GM18873 (cell line): ENCODE results near the gene CLPSL1.

ENCODE experiments used
- ATAC-seq: cut with Tn5 transposase; IDR thresholded peaks from one replicate; pipeline ENCODE4 v1.9.1; 2021; ENCODE audit warnings: mild to moderate bottlenecking, moderate library complexity, moderate number of reproducible peaks; ENCODE audit not compliant: unreplicated experiment, low FRiP score

The CLPSL1 gene

DNA sequence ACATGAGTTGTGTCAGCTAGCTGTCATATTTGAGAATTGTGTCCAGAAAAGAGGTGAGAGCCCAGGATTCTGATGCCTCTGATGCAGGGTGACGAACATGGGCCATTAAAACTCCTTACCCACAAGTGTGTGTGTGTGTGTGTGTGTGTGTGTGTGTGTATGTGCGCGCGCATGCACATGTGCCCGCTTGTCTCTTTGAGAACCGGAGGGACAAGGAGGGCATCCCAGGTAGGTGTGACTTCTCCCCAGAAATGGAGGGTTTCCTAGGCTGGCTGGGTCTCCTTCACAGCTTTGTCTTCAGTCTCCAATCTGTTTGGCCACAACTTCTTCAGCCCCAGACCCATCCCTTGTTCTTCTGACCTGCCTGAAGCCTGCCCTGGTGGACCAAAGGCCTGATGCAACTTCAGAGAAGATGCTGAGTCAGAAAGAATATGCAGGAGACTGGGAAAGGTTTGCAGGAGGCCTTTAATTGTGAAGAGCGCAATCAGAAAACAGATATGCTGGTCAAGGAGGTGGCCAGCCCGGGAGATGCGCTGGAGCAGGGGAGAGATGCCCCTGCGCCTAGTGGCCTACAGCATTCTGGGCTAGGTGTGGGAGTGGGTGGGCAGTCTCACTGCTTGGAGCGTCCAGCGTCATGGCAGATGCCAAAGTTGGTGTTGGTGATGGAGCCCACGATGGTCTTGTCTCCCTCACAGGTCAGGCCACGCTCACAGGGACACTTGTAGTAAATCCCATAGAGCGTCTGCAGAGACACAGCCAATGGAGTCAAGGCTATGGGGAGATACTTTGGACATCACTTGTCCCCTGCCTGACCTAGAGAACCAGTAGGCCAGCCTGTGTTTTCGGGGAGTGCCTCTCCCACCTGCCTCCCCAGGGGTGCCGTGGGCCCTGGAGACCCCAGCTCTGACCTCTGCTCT lies 14.0 kb downstream of the CLPSL1 start:
- ATAC-seq: no peak

GRCh38 chr6:35795453-35796071 lies 14.7 kb downstream of the CLPSL1 start:
- no peak for ATAC-seq

DNA sequence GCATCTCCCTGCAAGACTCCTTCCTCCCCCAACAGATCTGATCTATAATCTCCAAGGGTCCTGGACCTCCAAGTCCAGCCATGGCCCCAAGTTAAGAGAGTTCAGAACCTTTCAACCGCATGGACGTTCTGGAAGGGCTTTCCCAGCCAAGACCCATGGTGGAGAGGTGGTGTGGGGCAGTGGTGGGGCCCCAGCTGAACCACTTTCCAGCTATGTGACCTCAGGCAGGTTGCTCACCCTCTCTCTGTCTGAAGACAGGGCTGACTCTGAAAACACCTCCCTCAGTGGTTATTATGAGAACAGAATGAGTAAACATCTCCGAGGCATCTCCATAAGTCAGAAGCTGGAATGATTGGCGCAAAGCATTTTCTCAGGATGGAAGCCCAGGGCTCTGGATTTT lies 15.4 kb downstream of the CLPSL1 start:
- ATAC-seq: no peak

GRCh38 chr6:35797837-35798526 lies 17.2 kb downstream of the CLPSL1 start:
- no peak for ATAC-seq

GRCh38 chr6:35798706-35799105 lies 17.9 kb downstream of the CLPSL1 start:
- no peak for ATAC-seq

DNA sequence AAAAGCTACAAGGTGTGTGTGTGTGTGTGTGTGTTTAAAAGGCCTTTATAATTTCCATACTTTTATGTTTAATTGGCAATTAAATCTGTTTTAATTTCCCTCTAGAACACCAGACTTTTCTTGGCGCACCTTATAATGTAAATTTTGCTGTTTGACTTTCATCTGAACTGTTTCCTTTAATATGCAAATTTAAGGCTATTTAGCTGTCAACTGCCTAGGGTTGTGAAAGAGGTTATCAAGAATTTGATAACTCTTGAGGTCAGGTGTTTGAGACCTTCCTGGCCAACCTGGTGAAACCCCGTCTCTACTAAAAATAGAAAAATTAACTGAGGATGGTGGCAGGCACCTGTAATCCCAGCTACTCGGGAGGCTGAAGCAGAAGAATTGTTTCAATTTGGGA lies 20.3 kb downstream of the CLPSL1 start:
- no peak for ATAC-seq

DNA sequence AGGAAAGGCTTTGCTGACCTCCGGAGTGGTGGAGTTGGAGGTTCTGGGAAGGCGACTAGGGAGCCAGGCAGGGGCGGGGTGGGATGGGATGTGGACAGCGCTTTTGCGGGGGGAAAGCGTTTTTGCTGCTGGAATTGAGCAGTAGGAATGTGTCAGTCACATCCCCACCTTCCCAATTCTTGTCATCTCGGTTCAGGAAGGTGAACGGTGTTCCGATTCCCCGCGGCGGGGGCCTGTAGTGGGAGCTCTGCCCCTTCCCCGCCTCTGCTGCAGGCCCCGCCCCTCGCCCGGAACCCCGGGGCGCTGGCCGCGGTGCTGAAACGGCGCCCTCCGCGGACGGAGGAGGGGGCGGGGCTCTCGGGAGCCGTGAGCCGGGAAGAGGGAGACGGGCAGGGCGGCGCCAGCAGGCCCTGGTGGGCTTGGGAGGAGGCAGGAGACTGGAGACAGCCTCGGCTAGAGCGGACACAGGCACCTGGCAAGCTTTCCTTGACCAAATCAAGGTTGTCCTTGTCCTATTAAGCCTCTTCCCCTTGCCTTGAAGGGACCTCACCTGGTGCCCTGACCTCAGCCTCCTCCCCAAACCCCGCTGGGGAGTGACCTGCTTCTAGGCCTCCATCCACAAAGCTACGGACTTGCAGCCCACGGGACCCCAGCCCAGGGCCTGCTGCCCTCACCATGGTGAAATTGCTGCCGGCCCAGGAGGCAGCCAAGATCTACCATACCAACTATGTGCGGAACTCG lies 24.3 kb downstream of the CLPSL1 start, which contains the start of gene LHFPL5:
Gene LHFPL5 (plus strand): TSS at position 357 of the 741 bp plus-strand sequence. CDS start 319 bp downstream, at position 676.
- no peak for ATAC-seq

GRCh38 chr6:35808688-35809087 lies 27.9 kb downstream of the CLPSL1 start:
- ATAC-seq: no peak

- ATAC-seq: no peak
These were observed 29.0 kb downstream of the CLPSL1 start for GRCh38 chr6:35809809-35810208.

DNA sequence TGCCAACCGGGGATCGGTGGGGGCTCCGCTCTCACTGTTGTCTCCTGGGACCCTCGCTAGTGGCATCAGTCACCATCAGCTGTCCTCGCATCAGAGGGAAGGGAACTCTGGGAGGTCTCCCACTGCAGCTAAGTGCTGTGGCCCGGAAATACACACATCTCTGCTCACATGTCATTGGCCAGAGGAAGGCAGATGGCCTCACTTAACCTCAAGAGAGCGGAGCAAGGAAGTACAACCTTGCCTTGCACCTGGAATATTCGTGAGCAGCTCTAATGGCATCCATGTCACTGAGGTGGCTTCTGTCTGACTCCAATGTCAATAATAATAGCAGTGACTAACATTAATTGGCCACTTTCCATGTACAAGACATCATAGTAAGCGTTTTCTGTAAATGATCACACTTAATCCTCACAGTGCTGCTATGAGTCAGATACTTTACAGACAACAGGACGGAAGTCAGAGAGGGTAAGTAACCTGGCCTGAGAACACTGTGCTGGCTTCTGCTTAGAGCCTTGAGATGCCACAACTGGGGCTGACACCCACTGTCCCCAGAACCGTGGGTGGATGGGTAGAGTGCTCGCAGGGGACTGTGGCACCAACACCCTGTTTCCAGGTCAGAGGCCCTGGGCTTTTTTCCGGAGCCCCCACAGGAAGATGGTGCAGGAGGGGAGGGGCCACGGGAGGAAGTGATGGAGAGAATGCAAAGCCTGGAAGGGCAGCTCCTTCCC lies 30.3 kb downstream of the CLPSL1 start:
- ATAC-seq: no peak

DNA sequence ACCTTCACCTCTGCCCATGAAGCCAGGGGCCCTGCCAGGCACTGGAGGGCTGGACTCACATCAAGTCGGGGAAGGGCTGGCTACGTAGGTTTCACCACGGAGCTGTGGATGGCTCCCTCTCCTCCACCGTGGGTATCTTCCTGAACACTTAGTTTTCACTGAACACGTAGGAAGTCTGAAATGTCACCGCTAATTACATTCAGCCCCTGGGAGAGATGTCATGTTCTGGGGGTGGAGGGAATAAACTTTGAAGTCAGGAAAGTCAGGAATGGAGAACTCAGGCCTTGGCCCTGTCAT lies 30.8 kb downstream of the CLPSL1 start:
- no peak for ATAC-seq

GRCh38 chr6:35817515-35817914 lies 36.7 kb downstream of the CLPSL1 start:
- no peak for ATAC-seq

DNA sequence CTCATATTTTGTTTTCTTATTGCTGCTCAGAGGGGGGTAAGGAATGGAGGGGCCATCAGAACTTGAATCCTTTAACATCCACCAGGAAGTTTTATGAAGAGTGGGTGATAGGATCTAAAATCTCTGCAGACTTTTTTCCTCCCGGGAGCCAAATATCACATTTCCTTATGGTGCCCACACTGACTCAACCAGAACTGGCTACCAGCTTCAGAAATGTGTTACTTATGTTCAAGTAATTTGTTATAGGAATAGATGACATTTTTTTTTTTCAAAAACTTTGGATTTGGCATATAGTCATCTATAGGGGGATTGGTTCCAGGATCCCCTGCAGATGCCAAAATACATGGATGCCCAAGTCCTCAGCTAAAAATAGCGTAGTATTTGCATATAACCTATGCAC lies 42.8 kb downstream of the CLPSL1 start:
- ATAC-seq: no peak

GRCh38 chr6:35824552-35825192 lies 43.9 kb downstream of the CLPSL1 start:
- no peak for ATAC-seq

GRCh38 chr6:35829306-35829705 lies 48.5 kb downstream of the CLPSL1 start:
- no peak for ATAC-seq

DNA sequence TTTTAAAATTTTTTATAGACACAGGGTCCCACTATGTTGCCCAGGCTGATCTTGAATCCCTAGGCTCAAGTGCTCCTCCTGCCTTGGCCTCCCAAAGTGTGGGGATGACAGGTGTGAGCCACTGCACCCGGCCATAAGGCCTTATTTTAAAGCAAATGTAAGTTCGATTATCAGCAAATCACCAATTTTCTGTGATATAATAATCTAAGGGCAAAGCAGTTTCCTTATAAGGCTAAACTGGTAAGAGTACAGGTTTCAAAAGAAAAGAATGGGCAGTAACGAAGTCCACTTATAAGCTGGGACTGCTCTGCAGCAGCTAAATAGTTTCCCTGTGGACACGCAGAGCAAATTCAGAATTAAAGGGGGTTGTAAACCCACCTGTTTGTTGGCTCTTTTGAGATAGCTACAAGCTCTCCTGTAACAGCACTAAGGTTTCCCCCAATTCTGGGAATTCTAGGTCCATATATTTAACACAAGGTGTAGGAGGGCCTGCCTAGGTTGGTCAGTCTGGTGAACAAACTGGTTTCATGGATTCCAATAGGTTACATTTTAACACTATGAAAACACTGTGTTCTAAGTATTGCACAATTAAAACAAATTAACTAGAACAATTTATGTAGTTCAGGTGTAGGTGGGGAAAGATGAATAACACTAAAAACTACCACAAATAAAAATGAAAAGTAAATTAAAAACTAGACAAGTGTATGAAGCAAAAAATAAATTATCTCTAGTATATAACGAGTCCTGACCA lies 50.6 kb downstream of the CLPSL1 start:
- no peak for ATAC-seq

GRCh38 chr6:35833536-35833935 lies 52.7 kb downstream of the CLPSL1 start:
- ATAC-seq: no peak
